ENCODE measurements around the gene PCCA.

DNA sequence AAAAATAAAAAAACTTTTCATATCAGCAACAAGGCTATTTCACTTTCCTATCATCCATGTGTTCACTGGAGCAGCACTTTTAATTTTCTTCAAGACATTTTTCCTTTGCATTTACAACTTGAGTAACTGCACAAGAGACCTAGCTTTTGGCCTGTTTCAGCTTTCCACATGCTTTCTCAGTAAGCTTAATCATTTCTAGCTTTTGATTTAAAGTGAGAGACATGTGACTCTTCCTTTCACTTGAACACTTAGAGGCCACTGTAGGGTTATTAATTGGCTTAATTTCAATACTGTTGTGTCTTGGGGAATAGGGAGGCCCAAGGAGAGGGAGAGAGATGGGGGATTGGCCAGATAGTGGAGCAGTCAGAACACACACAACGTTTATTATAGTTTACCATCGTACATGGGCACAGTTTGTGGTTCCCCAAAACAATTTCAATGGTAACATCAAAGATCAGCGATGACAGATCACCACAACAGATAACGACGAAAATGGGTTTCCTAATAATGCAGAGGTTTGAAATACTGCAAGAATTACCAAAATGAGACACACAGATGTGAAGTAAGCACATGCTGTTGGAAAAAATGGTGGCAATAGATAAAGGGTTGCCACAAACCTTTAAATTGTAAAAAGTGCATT, 382.1 kb downstream of the PCCA start:
- TF ChIP-seq, protein P1, sequence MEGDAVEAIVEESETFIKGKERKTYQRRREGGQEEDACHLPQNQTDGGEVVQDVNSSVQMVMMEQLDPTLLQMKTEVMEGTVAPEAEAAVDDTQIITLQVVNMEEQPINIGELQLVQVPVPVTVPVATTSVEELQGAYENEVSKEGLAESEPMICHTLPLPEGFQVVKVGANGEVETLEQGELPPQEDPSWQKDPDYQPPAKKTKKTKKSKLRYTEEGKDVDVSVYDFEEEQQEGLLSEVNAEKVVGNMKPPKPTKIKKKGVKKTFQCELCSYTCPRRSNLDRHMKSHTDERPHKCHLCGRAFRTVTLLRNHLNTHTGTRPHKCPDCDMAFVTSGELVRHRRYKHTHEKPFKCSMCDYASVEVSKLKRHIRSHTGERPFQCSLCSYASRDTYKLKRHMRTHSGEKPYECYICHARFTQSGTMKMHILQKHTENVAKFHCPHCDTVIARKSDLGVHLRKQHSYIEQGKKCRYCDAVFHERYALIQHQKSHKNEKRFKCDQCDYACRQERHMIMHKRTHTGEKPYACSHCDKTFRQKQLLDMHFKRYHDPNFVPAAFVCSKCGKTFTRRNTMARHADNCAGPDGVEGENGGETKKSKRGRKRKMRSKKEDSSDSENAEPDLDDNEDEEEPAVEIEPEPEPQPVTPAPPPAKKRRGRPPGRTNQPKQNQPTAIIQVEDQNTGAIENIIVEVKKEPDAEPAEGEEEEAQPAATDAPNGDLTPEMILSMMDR (IDR thresholded peaks at IDR 0.05; ENCODE audit: insufficient read depth, low read length, poor library complexity, severe bottlenecking): no peak
- no peak for TF ChIP-seq EZH2phosphoT487 (conservative IDR thresholded peaks at IDR 0.05; ENCODE audit: low read length)
